ENCODE results near the gene C1orf74.

GRCh38 chr1:209768354-209768774, 16.0 kb downstream of the C1orf74 start:
- TF ChIP-seq CTCF (conservative IDR thresholded peaks at IDR 0.05 in 1 of 2, IDR thresholded peaks at IDR 0.05 in 1 of 2; ENCODE audit: extremely low read depth in 1 of 2, insufficient read depth in 1 of 2, low read depth in 1 of 2, low read length in 2 of 2): no peak
- TF ChIP-seq EZH2 (IDR thresholded peaks at IDR 0.05; ENCODE audit: borderline replicate concordance, low read length): no peak
